Activated CD4-positive, alpha-beta T cell treated with anti-CD3 and anti-CD28 coated beads for 36 hours (primary cell): Measurements from ENCODE around the gene DGKH. TPM values are rescaled to one million over a fixed set of nuclear protein-coding genes. Genes with fewer than 3 reads are reported as not detected.
A peak's percentile ranks its signal among the peaks of the same experiment; 100 is the strongest.
"Not testable (repeated sequence)": the region's sequence is repeated elsewhere in the genome, so short reads cannot be mapped to it uniquely, and the experiment has no call there.

Experiments used
- ATAC-seq: fragments of 200-7000 bp; cut with Tn5 transposase; one replicate; pipeline ENCODE4 v1.10.0; 2021; ENCODE audit warnings: mild to moderate bottlenecking, moderate library complexity
- CTCF ChIA-PET: fragments of 350-600 bp; sonication (Branson Sonifier 250); formaldehyde crosslinking; loops from one replicate; lab custom pipeline; 2021; ENCODE audit warnings: antibody characterized with exemption; lab: Charles Lee
- POLR2A ChIA-PET: fragments of 350-600 bp; sonication (Branson Sonifier 250); formaldehyde crosslinking; loops from one replicate; lab custom pipeline; 2021; ENCODE audit warnings: antibody characterized with exemption, inconsistent platforms; lab: Charles Lee
- DNase-seq: peaks from one replicate; pipeline ENCODE4 v3.0.0-alpha.2; 2020
- H3K27ac Mint-ChIP-seq: one replicate; pipeline ENCODE4 v1.8.0; 2021; ENCODE audit warnings: mixed read lengths
- H3K27me3 Mint-ChIP-seq: one replicate; pipeline ENCODE4 v1.8.0; 2021; ENCODE audit warnings: mixed read lengths
- H3K36me3 Mint-ChIP-seq: one replicate; pipeline ENCODE4 v1.8.0; 2021; ENCODE audit warnings: low read depth, mixed read lengths
- H3K4me1 Mint-ChIP-seq: one replicate; pipeline ENCODE4 v1.8.0; 2021; ENCODE audit warnings: mixed read lengths
- H3K4me3 Mint-ChIP-seq: one replicate; pipeline ENCODE4 v1.8.0; 2021; ENCODE audit warnings: mild to moderate bottlenecking, moderate library complexity, mixed read lengths
- H3K9me3 Mint-ChIP-seq: one replicate; pipeline ENCODE4 v1.8.0; 2021; ENCODE audit warnings: low read depth, mixed read lengths
- intact Hi-C, 2 experiments: fragments of 100-400 bp; cut with DNase I in 1 of 2; cut with micrococcal nuclease in 1 of 2; formaldehyde crosslinking; loops; one replicate each; pipeline versions ENCODE4 v1.14.2 to v1.15.1; 2022 to 2024; cut with DNase I, micrococcal nuclease
- total RNA-seq, 2 experiments: library from RNA; stranded (reverse); gene quantifications; one replicate each; pipeline ENCODE4 v1.2.3, GENCODE V29; 2021

The DGKH gene
- total RNA-seq, 2 experiments from 2014 or later: 15.2 to 16.2 TPM

DNA sequence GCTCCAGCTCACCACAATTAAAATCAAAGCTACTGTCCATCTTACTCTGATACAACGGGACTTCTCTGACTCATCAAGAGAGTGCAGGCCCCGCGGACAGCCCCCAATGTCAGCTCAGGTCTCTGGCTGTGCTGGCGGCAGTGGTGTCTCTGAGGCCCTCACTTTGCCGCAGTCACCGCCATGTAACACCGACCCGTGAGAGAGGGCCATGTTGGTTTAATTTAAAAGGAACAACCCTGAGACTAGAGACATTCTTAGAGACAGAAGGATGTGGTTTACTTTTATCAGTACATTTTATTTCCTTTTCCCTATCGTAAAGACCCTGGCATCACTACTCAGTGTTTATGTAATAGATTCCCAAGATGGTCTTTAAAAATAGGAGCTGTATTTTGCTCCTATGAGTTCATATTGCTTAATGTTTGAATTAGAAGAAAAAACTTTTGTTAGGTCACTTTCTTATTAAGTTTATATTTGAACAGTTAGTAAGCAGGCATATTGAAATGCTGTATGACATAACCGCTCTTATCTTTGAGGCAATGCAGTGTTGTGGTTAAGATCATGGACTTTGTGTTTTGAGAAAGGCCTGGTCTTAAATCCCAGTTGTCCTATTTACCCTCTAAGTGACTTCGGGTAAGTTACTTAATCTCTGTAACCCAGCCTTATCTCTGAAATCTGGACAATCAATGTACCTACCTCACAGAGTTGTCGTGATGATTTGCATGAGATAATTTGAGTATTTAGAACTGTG lies 23.4 kb downstream of the DGKH start:
- no peak overlapping the region for H3K4me3 Mint-ChIP-seq
- H3K27me3 Mint-ChIP-seq: no peaks in the 10 kb centered on the region
- intact Hi-C loops: no loop called here
- no peak overlapping the region for H3K27ac Mint-ChIP-seq
- DNase-seq (no peak), ATAC-seq (no peak)
- H3K9me3 Mint-ChIP-seq: no peaks in the 10 kb centered on the region
- POLR2A ChIA-PET: no interaction called here
- peaks cover 25% of the 10 kb centered on the region for H3K36me3 Mint-ChIP-seq
- peaks cover 33% of the 10 kb centered on the region for H3K4me1 Mint-ChIP-seq
- CTCF ChIA-PET: no interaction called here

DNA sequence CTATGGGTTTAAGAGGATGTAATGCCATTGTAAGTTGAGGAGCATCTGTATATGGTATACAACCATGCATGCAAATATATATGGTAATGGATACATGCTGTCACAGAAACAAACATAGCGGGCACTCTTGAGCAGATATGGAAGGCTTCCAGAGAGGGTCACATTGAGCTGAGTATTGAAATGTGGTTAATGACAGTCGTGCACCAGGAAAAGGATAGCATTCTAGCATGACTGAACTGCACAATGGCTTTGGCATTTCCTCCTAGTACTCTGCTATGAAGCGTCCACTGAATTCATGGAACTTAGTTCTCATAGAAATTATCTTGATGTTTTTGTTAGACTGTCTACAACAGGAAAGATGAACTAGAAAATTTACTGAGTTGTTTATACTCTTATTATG lies 25.2 kb downstream of the DGKH start:
- DNase-seq (no peak), ATAC-seq (no peak)
- Mint-ChIP-seq H3K27ac (no peak overlapping the region), H3K4me1 (peaks cover 33% of the 10 kb centered on the region), H3K36me3 (peaks cover 24% of the 10 kb centered on the region), H3K4me3 (no peak overlapping the region), H3K9me3 (no peaks in the 10 kb centered on the region), H3K27me3 (no peaks in the 10 kb centered on the region)
- CTCF ChIA-PET: no interaction called here
- POLR2A ChIA-PET: no interaction called here
- intact Hi-C loops: no loop called here

DNA sequence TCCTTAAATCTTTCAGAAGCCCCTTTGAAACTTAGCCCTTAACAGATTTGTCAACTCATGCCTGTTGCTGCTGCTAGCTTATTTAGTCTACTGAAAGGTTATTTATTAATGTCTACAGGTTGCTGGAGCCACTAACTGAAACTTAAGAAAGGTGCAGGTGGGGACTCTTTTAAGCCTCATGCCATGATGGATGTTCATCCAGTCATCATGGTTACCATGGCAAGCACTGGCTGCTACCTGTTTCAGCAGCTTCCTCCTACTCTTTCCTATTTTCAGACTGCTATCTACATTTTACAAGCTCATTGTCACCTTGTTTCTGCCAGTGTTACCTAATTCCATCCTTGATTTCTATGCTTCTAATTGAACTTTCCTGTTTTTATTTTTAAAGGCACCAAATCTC lies 27.1 kb downstream of the DGKH start:
- no peak overlapping the region for H3K4me3 Mint-ChIP-seq
- peaks cover 33% of the 10 kb centered on the region for H3K4me1 Mint-ChIP-seq
- ChIA-PET CTCF (interaction anchor here (0.9 to 1.5 kb wide), 2 partner anchors 12 to 29 kb away, joined by 3 to 5 read pairs; no protein-coding TSS in a partner anchor), POLR2A (no interaction called here)
- peaks cover 16% of the 10 kb centered on the region for H3K36me3 Mint-ChIP-seq
- no peaks in the 10 kb centered on the region for H3K9me3 Mint-ChIP-seq
- H3K27me3 Mint-ChIP-seq: no peaks in the 10 kb centered on the region
- H3K27ac Mint-ChIP-seq: no peak overlapping the region
- peak; percentile 65 for ATAC-seq
- DNase-seq: peak; percentile 36
- intact Hi-C loops: no loop called here

- CTCF ChIA-PET: interaction anchor here (0.9 to 1.0 kb wide), 2 partner anchors 14 to 30 kb away, joined by 3 read pairs; no protein-coding TSS in a partner anchor
- H3K9me3 Mint-ChIP-seq: no peaks in the 10 kb centered on the region
- H3K27me3 Mint-ChIP-seq: no peaks in the 10 kb centered on the region
- peaks cover 10% of the 10 kb centered on the region for H3K36me3 Mint-ChIP-seq
- intact Hi-C loops: no loop called here
- DNase-seq (no peak), ATAC-seq (no peak)
- no peak overlapping the region for H3K4me3 Mint-ChIP-seq
- H3K27ac Mint-ChIP-seq: no peak overlapping the region
- POLR2A ChIA-PET: interaction anchor here (0.8 kb wide), 1 partner anchor 184 kb away, joined by 3 read pairs; no protein-coding TSS in a partner anchor
- peaks cover 27% of the 10 kb centered on the region for H3K4me1 Mint-ChIP-seq
Observed at GRCh38 chr13:42076309-42076713, 27.9 kb downstream of the DGKH start.

- ATAC-seq (no peak), DNase-seq (no peak)
- CTCF ChIA-PET: no interaction called here
- Mint-ChIP-seq H3K9me3 (peaks cover 4% of the 10 kb centered on the region), H3K27ac (no peak overlapping the region), H3K4me3 (no peak overlapping the region), H3K27me3 (no peaks in the 10 kb centered on the region), H3K4me1 (peaks cover 27% of the 10 kb centered on the region), H3K36me3 (peaks cover 13% of the 10 kb centered on the region)
- intact Hi-C loops: no loop called here
- POLR2A ChIA-PET: no interaction called here
Observed at GRCh38 chr13:42078128-42078808, 29.8 kb downstream of the DGKH start.

DNA sequence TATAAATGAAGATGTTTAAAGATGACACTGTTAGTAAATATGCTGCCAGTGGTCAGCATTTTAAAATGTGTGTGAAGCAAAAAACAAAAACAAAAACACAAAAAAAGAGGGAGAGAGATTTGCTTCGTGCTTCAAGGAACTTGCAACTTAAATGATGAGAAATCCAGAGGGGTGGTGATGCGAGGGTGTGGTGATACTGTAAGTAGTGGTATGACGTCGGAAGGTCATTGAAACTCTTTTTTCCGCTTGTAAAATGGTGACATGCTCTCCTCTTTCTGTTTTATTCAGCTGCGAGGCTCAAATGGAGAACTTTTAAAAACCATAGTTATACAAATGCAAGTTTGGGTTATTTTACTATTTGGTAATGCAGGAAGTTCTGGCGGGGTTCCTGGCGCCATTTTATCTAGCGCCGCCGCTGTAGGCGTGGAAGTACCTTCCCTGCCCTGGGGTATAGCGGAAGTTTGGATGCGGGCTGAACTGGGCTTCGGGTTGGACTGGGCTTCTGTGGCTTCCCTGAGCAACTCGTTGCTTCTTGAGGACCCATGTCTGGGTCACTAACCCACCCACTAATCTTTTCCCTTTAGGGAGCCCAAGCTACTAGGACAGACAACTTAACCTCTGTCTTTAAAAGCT lies 34.8 kb downstream of the DGKH start:
- Mint-ChIP-seq H3K27me3 (no peaks in the 10 kb centered on the region), H3K4me1 (peaks cover 22% of the 10 kb centered on the region), H3K9me3 (peaks cover 4% of the 10 kb centered on the region), H3K36me3 (peaks cover 18% of the 10 kb centered on the region), H3K4me3 (peak overlapping the region; percentile 5), H3K27ac (peak overlapping the region; percentile 32)
- DNase-seq (peak; percentile 41), ATAC-seq (peak; percentile 70)
- CTCF ChIA-PET: interaction anchor here (0.6 to 1.1 kb wide), 2 partner anchors 17 to 431 kb away, joined by 3 read pairs; no protein-coding TSS in a partner anchor
- POLR2A ChIA-PET: no interaction called here
- intact Hi-C loops: no loop called here

- no peak overlapping the region for H3K4me3 Mint-ChIP-seq
- H3K27me3 Mint-ChIP-seq: no peaks in the 10 kb centered on the region
- no peak for ATAC-seq
- intact Hi-C loops: no loop called here
- H3K4me1 Mint-ChIP-seq: peaks cover 22% of the 10 kb centered on the region
- ChIA-PET CTCF (interaction anchor here (1.1 kb wide), 1 partner anchor 16 kb away, joined by 3 read pairs; no protein-coding TSS in a partner anchor), POLR2A (no interaction called here)
- no peak for DNase-seq
- H3K27ac Mint-ChIP-seq: no peak overlapping the region
- peaks cover 4% of the 10 kb centered on the region for H3K9me3 Mint-ChIP-seq
- H3K36me3 Mint-ChIP-seq: peaks cover 21% of the 10 kb centered on the region
Observed at GRCh38 chr13:42084722-42085121, 36.3 kb downstream of the DGKH start.

DNA sequence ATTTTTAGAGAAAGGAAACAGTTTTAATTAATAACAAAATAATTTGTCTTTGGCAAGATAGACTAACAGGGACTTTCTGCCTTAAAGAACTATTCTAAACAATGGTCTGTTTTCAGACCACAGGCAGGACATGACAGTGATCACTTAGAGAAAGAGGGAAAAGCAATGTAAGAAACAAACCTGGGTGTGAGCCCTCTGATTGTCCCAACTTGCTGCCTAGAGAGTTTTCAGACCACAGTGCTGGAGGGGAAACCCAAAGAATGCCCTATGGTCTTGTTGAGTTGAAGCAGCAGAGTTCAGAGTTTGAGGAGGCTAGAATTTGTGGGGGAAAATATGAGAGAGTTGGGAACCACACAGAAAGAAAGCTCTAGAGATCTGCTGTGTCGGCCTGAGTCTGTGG lies 38.1 kb downstream of the DGKH start:
- Mint-ChIP-seq H3K4me1 (peaks cover 22% of the 10 kb centered on the region), H3K27me3 (no peaks in the 10 kb centered on the region), H3K36me3 (peaks cover 31% of the 10 kb centered on the region), H3K27ac (no peak overlapping the region), H3K4me3 (no peak overlapping the region), H3K9me3 (peaks cover 6% of the 10 kb centered on the region)
- POLR2A ChIA-PET: no interaction called here
- CTCF ChIA-PET: no interaction called here
- peak; percentile 36 for ATAC-seq
- no peak for DNase-seq
- intact Hi-C loops: no loop called here

- intact Hi-C loops: no loop called here
- Mint-ChIP-seq H3K4me3 (no peak overlapping the region), H3K4me1 (peaks cover 4% of the 10 kb centered on the region), H3K27ac (no peak overlapping the region), H3K36me3 (peaks cover 13% of the 10 kb centered on the region), H3K9me3 (peaks cover 2% of the 10 kb centered on the region), H3K27me3 (no peaks in the 10 kb centered on the region)
- POLR2A ChIA-PET: no interaction called here
- CTCF ChIA-PET: no interaction called here
- ATAC-seq (no peak), DNase-seq (no peak)
Observed at GRCh38 chr13:42094516-42095040, 46.1 kb downstream of the DGKH start.

DNA sequence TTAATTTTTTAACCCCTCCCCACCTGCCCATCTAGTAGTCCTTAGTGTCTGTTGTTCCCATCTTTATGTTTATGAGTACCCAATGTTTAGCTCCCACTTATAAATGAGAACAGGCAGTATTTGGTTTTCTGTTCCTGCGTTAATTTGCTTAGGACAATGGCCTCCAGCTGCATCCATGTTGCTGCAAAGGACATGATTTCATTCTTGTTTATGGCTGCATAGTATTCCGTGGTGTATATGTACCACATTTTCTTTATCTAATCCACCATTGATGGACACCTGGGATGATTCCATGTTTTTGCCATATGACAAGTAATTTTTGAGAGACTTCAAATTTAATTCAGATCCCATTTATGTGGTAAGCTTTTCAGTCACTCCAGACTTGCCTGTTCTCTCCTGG lies 47.8 kb downstream of the DGKH start:
- H3K36me3 Mint-ChIP-seq, ATAC-seq, DNase-seq, POLR2A ChIA-PET, intact Hi-C loops, H3K27ac Mint-ChIP-seq, H3K27me3 Mint-ChIP-seq, H3K4me1 Mint-ChIP-seq, H3K9me3 Mint-ChIP-seq, H3K4me3 Mint-ChIP-seq: not testable (repeated sequence)
- CTCF ChIA-PET: interaction anchor here (0.6 to 1.3 kb wide), 2 partner anchors 15 to 428 kb away, joined by 4 read pairs; no protein-coding TSS in a partner anchor

DNA sequence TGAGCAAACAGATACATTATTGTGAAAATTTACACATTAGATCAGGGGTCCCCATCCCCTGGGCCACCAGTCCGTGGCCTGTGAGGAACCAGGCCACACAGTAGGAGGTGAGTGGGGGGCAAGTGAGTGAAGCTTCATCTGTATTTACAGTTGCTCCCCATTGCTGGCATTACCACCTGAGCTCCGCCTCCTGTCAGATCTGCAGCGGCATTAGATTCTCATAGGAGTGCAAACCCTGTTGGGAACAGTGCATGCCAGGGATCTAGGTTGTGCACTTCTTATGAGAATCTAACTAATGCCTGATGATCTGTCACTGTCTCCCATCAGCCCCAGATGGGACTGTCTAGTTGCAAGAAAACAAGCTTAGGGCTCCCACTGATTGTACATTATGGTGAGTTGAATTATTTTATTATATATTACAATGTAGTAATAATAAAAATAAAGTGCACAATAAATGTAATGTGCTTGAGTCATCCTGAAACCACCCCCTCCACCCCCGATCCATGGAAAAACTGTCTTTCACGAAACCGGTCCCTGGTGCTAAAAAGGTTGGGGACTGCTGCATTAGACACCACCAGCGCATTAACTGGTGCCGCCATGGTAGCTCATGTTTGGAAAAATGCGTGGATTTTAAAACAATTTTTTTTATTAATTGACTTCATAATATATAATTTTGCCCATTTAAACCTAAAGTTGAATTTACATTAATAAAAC lies 51.7 kb downstream of the DGKH start:
- ATAC-seq (no peak), DNase-seq (no peak)
- ChIA-PET CTCF (interaction anchor here (0.6 to 0.9 kb wide), 5 partner anchors 15 to 634 kb away, joined by 3 read pairs; no protein-coding TSS in a partner anchor), POLR2A (no interaction called here)
- intact Hi-C loops: no loop called here
- peaks cover 5% of the 10 kb centered on the region for H3K36me3 Mint-ChIP-seq
- no peaks in the 10 kb centered on the region for H3K27me3 Mint-ChIP-seq
- H3K4me1 Mint-ChIP-seq: peaks cover 14% of the 10 kb centered on the region
- no peak overlapping the region for H3K27ac Mint-ChIP-seq
- no peak overlapping the region for H3K4me3 Mint-ChIP-seq
- peaks cover 4% of the 10 kb centered on the region for H3K9me3 Mint-ChIP-seq
